ENCODE results near the gene ITGB2.
A peak's percentile ranks its signal among the peaks of the same experiment; 100 is the strongest.

ITGB2 gene

DNA sequence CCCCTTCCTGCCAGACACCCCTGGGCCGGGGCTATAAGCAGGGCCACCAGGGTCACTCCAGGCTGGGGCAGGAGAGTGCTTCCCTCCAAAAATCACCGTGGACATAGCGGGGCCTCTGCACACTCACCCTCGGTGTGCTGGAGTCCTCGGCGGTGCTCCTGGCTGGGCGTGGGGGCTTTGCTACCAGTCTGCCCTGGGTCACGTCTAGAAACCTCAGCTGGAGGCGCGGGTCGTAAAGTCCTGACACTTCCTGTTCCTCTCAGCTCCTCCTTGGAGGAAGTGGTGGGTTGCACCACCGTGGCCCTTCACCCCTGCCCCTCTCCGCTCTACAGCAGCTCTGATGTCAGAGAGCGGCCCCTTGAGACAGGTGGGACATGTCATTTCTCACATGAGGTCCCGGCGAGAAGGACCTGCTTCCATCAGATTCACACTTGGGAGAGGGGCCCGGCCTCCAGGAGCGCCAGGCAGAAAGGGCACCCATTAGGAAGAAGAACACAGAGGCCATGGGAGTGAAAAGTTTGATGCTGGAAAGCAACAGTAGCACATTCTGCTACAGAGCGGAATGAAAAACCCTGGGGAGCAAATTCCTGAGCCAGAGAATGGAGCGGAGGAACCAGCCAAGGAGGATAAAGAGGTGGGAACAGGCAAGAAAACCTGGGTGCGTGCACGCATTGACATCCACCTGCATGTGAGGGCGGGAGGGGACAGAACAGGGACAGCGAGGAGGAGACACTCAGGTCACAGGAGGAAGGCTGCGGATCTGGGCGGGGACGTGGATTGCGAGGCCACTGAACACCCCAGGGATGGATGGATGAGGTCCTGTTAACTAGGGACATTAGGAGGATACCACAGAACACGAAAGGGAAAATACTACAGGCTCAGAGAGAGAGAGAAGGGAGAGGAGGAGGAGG, at the start of gene ITGB2:
TSS of gene ITGB2 (minus strand) at position 206 of the 911 bp plus-strand sequence. CDS start 10,117 bp downstream, outside the sequence.
- no peak for DNase-seq (ENCODE audit: low read depth, low spot score)

DNA sequence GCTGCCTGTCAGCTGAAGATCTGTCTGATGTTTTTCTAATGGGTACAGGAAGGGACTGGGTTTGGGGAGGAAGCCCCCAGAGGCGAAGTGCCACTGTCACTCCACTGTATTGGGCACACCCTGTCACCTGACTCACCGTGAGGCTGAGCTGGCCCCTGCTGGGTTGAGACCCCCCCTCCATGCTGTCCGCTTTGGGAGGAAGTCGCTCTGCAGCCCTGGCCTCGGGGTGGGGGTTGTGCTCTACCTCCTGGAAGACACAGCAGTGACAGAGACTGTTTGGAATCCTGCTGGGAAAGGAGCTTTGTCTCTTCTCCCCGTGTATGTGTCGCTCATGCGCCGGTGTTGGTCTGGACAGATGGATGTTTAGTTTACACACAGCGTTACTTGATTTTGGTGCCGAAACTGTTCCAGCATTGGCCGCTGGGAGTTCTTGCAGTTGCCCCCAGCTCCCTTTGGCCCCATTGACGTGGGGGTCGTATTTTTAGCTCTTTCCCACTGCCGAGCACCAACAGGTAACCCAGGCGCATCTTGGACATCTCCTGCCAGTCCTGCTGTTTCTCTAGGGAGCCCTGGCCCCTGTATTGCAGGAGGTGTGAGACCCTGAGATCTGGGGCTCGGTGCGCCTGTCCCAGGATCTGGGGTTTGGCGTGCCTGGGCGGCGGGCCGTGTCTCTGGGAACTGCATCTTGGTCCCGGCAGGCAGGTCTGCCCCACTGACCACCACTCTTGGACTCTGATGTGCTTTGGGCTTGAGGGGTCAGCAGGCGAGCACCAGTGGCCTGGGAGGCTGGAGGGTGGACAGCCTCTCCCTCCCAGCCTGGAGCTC, 49.4 kb upstream of the ITGB2 start:
- DNase-seq (ENCODE audit: low read depth, low spot score): no peak

DNA sequence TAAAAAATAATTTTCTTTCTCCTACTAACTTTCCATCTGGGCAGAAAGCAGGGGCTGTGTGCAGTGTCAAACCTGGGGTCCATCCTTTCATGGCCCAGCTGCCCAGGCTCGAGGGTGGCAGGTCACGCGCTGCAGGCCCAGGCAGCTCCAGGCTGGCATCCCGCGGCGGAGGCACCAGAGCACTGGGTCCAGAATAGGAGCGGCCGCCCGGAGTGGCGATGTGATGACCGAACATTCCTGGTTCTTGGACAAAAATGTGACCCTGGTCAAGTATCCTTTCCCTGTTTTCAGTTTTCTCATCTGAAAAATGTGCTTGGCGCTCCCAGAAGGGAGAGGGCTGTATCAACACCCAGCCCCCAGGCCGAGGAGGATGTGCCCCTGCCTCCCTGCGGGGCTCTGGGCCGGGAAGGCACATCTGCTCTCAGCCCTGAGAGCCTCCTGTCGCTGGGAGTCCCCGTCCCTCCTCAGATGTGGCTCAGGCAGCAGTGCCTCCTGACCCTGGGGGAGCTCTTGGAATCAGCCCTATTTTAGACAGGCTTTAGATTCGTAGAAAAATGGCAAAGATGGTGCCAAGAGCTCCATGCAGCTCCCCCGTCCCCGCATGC, 48.5 kb upstream of the ITGB2 start:
- DNase-seq (ENCODE audit: low read depth, low spot score): no peak

DNA sequence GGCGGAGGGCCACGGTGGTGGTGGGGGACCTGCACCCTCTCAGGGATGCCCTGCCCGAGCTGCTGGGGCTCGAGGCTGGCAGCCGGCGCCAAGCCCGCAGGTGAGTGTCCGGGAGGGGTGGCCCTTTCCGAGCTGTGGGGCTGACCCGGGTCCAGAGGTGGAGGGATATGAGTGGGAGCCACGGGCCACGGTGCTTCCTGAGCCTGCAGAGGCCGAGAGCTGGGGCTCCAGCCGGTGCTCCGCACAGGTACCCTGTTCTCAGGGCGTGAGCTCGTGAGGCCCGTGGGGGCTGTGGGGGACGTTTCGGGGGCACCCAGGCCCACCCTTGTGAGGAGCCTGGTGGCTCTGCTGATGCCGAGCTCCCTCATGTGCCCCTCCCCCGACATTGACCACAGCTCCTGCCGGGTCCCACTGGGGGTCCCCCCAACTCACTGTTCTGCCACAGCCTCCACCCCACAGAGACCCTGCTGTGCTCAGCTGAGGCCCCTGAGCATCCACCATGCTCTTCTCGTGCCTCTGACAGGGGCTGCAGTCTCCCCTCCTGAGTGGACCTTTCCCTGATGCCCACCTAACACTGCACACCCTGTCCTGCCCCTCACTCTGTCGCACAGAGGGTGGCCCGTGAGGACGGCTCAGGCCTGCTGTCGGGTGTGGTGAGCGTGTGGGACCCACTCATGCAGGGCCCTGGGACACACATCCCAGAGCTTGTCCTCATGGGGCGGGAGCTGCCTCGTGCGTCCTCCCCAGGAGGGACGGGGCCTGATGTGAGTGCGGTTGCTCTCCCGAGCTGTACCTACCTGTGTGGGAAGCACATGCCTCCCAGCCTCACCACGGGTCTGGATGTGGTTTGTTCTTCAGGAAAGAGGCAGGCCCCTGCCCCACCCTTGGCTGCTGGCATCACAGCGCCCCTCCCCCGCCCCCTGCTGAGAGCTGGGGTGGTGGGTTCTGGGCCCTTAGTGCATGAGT, 46.7 kb upstream of the ITGB2 start:
- DNase-seq (ENCODE audit: low read depth, low spot score): no peak

DNA sequence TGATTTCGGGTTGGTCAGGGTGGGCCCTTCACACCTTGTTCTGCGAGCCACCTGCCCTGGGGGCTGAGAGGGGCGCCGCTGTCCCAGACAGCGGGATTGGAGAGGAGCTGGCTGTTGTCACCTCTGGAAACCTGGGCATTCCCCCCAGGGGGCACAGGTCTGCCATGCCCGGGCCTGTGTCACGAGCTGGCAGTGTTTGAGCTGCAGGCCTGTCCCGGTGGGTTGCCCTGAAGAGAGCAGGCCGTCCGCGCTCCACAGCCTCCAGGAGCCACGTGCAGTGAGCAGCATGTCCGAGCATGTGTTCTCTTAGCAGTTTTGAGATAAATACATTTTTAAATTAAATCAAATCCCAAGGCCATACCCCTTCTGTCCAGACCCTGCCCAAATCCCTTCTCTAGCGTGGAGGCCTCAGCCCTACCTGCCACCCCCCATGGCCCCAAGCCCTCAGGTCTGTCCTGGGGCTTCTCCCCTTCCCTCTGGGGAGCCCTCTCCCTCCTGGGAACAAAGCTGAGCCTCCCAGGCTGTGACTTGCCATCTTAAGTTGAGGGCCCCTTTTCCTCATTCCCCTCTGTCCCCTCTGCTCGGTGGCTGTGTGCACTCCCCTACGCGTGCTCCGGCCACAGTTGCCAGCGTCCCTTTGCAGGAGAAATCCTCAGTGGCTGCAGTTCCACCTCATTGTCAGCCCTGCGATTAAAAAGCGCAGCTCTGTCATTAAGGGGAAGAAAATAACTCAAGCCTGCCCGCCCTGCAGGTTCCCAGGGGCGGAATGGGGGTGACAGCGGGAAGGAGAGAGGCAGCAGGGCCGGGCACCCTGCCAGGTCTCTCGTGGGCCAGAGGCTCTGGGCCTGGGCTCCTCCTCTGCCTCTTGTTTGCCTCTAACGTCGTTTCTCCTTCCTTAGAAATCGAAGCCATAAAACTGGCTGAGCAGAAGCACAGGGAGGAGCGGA, 45.7 kb upstream of the ITGB2 start:
- no peak for DNase-seq (ENCODE audit: low read depth, low spot score)

DNA sequence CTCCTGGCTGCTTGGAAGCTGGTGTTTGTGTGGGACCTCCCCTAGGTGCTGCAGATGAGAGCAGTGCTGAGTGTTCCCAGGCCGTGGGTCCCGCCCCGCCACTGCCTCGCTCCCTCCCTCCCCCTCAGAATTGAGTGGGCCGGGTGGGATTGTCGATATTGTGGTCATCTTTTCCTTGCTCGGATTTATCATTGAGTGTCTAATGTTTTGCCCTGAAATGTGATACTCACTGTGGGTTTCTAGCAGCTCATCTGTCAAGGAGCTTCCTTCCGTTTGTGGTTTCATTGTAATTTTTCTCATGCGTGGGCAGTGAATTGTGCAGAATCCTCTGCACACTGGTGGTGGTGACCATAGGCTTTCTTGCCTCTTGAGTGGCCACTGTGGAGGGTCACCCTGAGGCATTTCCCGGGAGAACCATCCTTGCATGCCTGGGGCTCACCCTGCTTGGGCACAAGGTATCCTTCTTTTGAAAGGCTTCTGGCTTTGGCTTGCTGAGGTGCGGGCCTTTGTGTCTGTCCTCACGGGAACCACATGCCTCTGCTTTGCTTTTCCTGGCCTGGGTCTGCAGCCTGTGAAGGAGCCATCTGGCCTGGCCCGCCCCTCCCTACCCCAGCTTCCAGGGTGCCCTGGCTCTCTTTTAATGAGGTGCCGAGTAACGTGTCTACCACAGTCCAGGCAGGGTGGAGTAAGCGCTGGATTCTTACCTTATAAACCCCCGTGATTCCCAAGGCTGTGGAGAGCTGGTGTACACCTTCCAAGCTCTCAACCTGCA, 44.7 kb upstream of the ITGB2 start:
- no peak for DNase-seq (ENCODE audit: low read depth, low spot score)

DNA sequence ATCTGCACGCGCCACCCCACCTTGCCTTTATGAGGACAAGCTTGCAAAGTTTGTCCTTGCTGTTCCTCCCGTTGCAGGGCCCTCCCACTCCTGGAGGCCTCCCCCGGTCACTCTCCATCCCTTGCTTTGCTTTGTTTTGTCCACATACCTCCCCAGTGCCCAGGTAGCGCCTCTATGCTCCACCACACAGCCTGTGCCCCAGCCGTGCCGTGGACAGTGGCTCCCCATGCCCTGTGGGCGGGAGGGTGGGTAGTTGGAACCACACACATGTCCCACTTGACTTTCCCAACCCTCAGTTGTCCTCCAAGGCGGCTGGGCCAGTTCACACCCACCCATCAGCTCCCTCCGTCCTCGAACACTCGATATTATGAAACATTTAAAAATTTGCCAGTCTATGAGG, 43.7 kb upstream of the ITGB2 start:
- no peak for DNase-seq (ENCODE audit: low read depth, low spot score)

DNA sequence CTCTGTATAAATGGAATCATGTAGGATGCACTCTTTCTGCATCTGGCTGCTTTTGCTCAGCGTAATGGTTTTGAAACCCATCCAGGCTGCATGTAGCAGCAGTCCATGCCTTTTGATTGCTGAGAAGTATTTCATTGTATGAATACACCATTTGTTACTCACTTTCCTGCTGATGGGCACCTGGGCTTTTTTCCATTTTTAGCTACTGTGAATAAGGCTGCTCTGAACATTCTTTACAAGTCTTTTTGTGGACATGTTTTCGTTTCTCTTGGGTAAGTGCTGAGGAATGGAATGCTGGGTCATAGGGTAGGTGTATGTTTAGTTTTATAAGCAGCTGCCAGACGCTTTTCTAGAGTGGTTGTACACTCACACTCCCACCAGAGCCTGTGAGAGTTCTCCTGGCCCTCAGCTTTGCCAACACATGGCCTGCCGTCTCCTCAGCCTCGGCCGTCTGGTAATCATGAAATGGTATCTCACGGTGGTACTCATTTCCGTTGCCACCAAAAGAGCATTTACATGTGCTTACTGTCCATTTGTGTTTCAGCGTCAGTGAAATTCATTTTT, 41.8 kb upstream of the ITGB2 start:
- peak; percentile 80 for DNase-seq (ENCODE audit: low read depth, low spot score)

DNA sequence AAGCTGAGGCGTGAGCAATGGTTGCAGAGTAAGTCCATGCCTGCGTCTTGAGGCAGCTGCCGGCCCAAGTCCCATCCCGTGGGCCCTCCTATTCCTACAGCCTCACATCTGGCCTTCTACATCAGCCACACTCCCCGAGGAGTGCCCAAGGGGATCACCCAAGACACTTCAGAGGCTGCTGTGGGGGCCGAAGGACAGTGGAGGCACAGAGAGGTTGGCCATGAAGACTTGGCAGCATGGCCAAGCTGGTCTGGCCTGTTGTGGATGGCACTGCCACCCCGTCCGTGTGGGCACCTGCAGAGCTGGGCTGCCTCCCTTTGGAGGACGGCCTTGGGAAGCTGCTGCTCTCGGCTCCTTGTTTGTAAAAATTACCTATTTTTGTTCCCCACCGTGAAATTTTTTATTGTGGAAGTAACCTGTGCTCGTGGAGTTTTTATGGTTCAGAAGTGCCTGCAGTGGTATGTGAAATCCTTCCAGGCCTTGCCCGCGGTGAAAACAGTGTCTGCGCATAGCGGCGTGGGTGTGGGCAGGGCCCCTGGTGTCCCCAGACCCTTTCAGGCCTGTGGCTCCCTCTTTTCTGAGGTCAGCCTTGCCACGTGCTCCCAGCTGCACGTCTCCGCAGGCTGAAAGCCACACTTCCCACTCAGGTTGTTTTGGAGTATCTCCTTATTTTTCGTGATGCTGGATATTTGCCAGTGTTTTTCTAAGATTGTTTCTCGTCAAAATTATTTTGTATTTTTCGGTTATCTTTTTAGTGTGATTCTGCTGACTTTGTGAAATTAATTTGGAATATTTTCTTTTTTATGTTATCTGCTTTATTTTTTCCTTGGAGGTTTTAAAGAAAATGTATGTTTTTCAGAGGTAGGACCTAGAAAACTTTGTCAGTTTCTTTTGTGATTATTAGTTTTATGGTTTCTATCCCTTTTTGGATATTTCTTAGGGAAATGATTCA, 39.7 kb upstream of the ITGB2 start:
- DNase-seq (ENCODE audit: low read depth, low spot score): no peak

DNA sequence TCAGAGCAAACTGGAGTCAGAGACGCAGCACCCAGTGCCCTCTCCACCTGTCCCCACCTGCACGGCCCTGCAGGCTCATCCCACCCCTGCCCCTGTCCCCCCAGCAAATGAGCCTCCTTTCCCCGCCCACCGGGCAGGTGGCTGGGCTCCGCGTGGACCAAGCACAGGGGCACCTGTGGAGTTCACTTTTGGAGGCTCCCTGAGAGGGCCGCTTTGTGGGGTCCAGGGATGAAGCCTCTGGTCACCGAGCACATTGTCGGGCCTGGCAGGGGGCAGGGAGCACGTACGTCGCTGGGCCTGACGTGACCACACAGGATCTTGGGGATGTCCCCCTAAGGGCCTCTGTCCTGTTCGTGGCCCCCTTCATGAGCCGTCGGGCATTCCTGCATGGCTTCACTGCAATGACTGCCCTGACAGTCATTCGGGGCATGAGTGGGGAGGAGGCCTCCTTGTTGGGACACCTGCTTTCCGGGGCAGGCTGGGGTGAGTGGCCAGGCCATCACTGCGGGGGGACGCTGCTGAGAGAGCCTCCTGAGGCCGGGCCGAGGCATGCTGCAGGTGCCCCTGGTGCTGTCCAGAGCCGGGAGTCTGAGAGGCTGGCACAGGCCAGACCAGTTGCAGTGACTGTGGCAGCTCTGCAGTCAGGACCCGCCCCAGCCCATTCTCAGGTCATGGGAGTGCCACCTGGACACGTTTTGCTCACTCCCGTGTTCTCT, 38.8 kb upstream of the ITGB2 start:
- no peak for DNase-seq (ENCODE audit: low read depth, low spot score)

DNA sequence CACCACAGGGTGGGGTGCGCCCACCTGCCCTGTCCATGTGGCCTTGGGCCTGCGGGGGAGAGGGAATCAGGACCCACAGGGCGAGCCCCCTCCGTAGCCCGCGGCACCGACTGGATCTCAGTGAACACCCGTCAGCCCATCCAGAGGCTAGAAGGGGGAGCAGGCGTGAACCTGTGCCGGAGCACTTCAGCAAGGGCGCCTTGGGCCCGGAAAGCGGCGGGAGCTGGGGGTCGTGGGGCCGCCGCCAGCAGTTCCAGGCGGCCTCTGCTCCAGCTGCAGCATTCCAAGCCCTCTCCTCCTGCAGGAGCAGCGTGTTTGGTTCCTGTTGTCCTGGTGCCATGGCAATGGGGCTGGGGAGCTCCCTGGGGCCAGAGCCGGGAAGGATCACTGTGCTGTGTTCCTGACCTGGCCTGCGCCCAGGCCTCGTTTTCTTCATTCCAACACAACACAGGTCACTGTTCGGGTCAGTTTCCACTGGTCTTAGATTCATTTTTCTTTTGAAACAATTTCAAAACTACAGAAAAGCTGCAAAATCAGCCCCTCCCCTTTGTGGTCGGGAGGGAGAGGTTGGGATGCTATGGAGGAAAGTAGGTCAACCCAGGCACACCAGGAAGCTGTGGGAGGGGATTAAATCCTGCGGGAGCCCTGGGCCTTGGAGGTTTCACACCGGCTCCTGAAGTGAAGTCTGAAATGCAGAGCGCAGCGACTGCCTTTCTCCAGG, 37.9 kb upstream of the ITGB2 start:
- peak; percentile 83 for DNase-seq (ENCODE audit: low read depth, low spot score)

DNA sequence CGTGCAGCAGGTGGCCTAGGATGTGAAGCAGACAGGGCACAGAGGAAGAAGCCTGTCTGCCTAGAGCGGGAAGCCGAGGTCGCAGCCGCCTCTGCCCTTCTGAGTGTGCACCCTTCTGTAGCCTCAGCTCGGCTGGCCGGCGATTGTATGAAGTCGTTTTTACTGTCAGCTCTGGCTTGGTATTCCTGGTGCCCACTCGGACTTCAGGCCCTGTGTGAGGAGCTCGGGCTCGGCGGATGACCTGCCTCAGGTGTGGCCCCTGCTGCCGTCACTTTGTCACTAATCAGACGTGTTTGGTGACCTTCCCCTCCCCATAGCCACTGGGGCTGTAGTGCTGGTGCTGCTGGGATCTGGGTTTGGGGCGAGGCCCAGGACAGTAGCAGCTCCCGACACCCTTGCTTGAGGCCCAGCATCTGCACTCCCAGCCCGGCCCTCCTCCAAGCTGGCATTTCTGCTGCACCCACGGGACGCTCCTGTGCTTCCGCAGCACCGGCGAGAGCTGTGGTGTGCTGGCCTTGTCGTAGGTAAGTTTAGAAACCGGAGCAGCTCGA, 37.3 kb upstream of the ITGB2 start:
- DNase-seq (ENCODE audit: low read depth, low spot score): no peak

DNA sequence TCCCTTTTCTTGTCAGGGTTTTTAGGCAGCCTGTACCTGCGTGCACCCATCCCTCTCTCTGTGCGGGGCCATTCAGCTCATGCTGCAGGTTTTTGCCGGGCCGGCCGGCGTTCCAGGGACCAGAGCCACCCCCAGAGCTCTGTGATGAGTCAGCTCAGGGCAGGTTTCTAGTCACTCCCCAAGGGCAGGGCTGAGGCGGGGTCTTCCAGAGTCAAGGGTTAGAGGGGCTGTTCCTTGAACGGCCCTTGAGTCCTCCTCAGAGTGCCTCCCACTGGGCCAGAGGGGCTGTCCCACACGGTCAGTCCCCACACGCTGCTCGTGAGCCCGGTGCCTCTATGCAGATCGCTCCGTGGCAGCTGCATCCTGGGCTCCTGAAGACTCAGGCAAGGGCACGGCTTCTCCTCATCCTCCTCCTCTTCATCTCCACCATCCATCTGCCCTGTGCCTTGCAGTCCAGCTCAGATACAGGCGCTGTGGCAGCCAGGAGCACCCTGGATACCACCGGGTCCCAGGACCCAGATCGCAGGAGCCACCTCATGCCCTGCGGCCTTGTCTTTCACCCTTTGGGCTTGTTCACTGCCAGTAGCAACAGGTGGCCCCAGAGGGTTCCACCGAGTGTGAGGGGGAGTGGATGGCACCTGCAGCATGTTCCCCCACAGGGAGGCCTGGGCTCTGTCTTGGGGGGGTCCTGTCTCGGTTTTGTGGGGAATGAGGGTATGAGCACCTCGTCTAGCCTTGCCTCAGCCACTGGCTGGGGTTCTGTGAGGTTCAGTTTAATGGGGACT, 36.5 kb upstream of the ITGB2 start:
- DNase-seq (ENCODE audit: low read depth, low spot score): no peak

DNA sequence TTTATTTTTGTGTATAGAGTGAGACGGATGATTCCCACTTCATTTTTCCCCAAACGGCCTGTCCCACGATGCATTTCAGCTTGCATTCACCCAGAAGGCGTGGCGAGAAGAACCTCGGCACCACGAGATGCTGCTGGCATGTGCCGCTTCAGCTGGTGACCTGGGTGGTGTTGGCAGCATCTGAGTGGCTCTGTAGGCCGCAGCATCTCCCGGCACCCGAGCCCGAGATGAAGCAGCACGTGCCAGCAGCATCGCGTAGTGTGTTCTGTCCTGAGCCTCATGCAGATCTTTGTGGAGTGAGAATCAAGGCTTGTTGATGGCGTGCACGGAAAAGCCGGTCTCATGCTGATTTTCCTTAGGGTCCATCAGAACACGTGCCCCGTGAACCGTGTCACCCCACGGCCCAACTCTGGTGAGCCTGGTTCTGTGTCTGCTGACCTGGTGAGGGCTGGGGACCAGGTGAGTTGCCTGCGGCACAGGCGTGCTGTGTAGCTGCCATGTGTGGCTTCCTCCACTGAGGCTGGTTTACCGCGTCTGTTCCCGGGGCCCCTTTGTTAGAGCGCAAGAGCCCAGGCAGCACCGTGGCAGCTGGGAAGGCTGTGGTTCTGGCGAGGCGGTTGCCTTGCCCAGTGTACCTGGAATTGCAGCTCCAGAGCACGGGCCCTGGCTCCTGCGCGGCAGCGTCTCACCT, 35.8 kb upstream of the ITGB2 start:
- DNase-seq (ENCODE audit: low read depth, low spot score): no peak

DNA sequence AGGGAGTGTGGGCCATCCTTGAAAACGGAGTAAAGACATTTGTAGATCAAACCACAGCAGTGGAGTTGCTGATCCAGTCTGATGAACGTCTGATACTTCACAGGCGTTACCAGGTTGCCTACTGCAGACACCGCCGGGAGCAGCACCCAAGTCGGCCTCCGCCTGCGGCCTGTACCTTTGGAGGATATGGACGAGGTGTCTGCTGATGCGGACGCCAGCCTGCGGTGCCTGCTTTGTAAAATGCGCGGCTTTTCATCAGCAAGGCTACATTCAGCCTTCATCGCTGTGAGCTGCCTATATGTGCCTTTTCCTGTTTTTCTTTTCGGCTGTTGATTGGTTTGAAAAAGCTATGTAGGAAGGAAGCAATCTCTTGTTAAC, 35.1 kb upstream of the ITGB2 start:
- no peak for DNase-seq (ENCODE audit: low read depth, low spot score)
